ENCODE data around the gene PIGL.

DNA sequence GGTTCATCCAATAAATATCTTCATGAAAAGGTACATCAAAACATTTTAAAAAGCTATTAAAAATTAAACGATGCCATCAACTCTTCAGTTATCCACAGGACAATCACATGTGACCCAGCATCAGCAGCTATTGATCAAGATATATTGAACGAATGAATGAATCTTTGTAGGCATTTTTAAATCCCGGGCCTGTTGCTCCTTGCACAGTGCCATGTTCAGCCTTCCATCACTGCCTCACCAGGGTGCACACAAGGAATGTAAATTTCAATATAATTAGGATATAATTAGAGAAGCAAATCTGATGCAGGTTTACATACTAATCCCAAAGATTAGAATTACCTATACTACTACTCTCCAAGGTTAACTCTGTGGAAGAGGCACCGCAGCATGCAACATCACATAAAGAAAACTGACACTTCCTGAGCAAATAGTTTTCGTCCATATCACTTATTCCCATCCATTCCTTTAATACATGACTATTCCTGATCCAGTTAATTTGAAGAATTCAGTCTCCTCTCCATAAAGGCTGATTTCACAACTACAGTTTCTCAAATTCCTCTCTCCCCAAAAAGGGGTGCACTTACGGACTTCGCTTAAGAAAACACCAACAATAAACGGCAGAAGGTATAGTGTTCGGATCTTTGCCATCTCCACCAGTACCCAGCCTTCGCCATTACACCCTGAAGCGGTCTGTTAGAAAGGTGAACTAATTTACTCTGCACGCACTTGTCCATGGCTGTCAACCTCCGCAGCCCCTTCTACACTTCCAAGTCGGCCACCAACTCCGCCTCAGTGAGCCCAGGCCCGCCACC lies 2.6 kb upstream of the PIGL start:
- no peak for TF ChIP-seq EZH2 (IDR thresholded peaks at IDR 0.05; ENCODE audit: borderline replicate concordance, low read length)
- TF ChIP-seq, protein P1, sequence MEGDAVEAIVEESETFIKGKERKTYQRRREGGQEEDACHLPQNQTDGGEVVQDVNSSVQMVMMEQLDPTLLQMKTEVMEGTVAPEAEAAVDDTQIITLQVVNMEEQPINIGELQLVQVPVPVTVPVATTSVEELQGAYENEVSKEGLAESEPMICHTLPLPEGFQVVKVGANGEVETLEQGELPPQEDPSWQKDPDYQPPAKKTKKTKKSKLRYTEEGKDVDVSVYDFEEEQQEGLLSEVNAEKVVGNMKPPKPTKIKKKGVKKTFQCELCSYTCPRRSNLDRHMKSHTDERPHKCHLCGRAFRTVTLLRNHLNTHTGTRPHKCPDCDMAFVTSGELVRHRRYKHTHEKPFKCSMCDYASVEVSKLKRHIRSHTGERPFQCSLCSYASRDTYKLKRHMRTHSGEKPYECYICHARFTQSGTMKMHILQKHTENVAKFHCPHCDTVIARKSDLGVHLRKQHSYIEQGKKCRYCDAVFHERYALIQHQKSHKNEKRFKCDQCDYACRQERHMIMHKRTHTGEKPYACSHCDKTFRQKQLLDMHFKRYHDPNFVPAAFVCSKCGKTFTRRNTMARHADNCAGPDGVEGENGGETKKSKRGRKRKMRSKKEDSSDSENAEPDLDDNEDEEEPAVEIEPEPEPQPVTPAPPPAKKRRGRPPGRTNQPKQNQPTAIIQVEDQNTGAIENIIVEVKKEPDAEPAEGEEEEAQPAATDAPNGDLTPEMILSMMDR (IDR thresholded peaks at IDR 0.05; ENCODE audit: low read length), result no peak
